ENCODE results near the gene IDH3B.
A peak's percentile ranks its signal among the peaks of the same experiment; 100 is the strongest.

IDH3B gene

DNA sequence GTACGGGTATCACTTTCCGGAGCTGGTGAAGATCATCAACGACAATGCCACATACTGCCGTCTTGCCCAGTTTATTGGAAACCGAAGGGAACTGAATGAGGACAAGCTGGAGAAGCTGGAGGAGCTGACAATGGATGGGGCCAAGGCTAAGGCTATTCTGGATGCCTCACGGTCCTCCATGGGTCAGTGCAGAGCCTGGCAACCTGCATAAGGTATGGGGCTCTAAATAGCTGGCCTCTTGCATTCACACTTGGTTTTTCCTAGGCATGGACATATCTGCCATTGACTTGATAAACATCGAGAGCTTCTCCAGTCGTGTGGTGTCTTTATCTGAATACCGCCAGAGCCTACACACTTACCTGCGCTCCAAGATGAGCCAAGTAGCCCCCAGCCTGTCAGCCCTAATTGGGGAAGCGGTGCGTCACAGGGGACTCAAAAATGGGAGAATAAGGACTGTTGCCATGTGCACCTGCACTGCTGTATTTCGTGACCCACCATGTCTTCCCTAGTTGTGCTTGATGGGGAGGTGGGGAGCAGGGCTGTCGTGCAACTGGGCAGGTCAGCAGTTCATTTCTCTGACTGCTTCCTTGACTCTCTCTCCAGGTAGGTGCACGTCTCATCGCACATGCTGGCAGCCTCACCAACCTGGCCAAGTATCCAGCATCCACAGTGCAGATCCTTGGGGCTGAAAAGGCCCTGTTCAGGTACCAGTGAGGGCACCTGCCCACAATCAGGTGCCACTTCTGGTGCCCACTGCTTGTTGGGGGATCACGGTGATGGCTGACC, 8.5 kb downstream of the IDH3B start:
- H3K4me3 ChIP-seq (ENCODE audit: low read depth, low read length), result peak overlapping the region; percentile 80
- no peak for DNase-seq (ENCODE audit: low read depth)
- TF ChIP-seq, protein P1, sequence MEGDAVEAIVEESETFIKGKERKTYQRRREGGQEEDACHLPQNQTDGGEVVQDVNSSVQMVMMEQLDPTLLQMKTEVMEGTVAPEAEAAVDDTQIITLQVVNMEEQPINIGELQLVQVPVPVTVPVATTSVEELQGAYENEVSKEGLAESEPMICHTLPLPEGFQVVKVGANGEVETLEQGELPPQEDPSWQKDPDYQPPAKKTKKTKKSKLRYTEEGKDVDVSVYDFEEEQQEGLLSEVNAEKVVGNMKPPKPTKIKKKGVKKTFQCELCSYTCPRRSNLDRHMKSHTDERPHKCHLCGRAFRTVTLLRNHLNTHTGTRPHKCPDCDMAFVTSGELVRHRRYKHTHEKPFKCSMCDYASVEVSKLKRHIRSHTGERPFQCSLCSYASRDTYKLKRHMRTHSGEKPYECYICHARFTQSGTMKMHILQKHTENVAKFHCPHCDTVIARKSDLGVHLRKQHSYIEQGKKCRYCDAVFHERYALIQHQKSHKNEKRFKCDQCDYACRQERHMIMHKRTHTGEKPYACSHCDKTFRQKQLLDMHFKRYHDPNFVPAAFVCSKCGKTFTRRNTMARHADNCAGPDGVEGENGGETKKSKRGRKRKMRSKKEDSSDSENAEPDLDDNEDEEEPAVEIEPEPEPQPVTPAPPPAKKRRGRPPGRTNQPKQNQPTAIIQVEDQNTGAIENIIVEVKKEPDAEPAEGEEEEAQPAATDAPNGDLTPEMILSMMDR (IDR thresholded peaks at IDR 0.05; ENCODE audit: low read depth, low read length), result no peak
- TF ChIP-seq POLR2A (IDR thresholded peaks at IDR 0.05; ENCODE audit: extremely low read depth, insufficient read length), result peak; percentile 5
- no peak for TF ChIP-seq MYC (IDR thresholded peaks at IDR 0.05; ENCODE audit: low read depth, low read length)
- TF ChIP-seq, protein P2, sequence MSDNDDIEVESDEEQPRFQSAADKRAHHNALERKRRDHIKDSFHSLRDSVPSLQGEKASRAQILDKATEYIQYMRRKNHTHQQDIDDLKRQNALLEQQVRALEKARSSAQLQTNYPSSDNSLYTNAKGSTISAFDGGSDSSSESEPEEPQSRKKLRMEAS (IDR thresholded peaks at IDR 0.05; ENCODE audit: low read depth, low read length), result no peak

DNA sequence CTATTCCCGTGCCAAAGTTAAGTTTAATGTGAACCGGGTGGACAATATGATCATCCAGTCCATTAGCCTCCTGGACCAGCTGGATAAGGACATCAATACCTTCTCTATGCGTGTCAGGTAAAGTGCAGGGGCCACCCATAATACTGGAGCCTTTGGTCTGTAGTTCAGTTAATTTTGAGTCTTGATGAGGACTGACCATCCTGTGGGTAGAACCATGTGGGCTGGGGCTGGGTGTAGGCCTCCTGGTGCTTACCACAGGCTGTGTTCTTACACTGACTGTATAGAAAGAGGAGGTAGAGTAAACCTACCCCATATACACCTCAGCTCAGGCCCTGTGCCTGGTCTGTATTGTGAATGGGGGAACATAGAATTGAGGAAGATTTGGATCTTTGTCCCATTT, 9.2 kb downstream of the IDH3B start:
- H3K4me3 ChIP-seq (ENCODE audit: low read depth, low read length), result peak overlapping the region; percentile 80
- TF ChIP-seq, protein P1 (IDR thresholded peaks at IDR 0.05; ENCODE audit: low read depth, low read length), result no peak
- TF ChIP-seq POLR2A (IDR thresholded peaks at IDR 0.05; ENCODE audit: extremely low read depth, insufficient read length) (no peak), MYC (IDR thresholded peaks at IDR 0.05; ENCODE audit: low read depth, low read length) (no peak)
- TF ChIP-seq, protein P2 (IDR thresholded peaks at IDR 0.05; ENCODE audit: low read depth, low read length), result no peak
- no peak for DNase-seq (ENCODE audit: low read depth)

DNA sequence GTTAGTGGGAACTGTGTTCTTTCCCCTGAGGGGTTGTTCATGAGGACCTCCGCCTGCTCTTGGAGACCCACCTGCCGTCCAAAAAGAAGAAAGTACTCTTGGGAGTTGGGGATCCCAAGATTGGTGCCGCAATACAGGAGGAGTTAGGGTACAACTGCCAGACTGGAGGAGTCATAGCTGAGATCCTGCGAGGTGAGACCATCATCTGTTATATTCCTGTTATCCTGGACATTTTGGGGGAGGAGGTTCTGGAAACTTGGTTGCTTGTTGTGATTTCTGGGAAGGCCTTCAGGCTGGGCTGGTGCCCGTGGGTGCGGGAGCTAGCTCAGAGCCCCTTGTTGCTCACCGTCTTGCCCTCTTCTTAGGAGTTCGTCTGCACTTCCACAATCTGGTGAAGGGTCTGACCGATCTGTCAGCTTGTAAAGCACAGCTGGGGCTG, 9.6 kb downstream of the IDH3B start:
- DNase-seq (ENCODE audit: low read depth), result peak; percentile 24
- TF ChIP-seq MYC (IDR thresholded peaks at IDR 0.05; ENCODE audit: low read depth, low read length) (no peak), POLR2A (IDR thresholded peaks at IDR 0.05; ENCODE audit: extremely low read depth, insufficient read length) (no peak)
- TF ChIP-seq, protein P2 (IDR thresholded peaks at IDR 0.05; ENCODE audit: low read depth, low read length), result no peak
- TF ChIP-seq, protein P1 (IDR thresholded peaks at IDR 0.05; ENCODE audit: low read depth, low read length), result no peak
- H3K4me3 ChIP-seq (ENCODE audit: low read depth, low read length), result peak overlapping the region; percentile 80

DNA sequence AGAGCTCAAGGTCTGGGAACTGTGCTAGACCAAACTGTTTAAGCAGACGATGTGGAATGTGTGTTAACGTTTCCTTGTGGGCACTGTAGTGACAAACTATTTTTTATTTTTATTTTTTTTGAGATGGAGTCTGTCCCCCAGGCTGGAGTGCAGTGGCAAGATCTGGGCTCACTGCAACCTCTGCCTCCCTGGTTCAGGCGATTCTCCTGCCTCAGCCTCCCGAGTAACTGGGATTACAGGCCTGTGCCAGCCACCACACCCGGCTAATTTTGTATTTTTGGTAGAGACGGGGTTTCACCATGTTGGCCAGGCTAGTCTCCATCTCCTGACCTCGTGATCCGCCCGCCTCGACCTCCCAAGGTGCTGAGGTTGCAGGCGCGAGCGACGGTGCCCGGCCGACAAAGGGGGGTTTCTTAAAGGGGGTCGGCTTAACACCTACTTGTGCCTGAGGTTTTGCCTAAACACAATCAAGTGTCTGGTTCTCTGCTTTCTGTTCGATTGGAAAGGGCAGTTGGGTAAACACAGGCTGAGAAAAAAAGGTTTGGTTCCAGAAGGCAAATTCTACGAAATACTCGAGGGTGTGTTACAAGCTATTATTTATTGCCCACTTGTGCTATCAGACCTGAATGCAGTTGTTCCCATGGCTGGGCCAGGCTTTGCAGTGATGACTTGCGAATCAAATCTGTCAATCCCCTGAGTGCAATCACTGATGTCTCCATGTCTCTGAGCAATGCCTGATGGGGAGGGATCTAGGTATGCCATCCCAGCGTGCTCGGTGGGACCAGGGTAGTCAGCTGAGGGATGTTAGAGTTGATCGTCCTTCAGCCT, 10.2 kb downstream of the IDH3B start:
- peak; percentile 33 for DNase-seq (ENCODE audit: low read depth)
- H3K4me3 ChIP-seq (ENCODE audit: low read depth, low read length), result peak overlapping the region; percentile 80
- TF ChIP-seq, protein P1 (IDR thresholded peaks at IDR 0.05; ENCODE audit: low read depth, low read length), result no peak
- no peak for TF ChIP-seq MYC (IDR thresholded peaks at IDR 0.05; ENCODE audit: low read depth, low read length)
- TF ChIP-seq POLR2A (IDR thresholded peaks at IDR 0.05; ENCODE audit: extremely low read depth, insufficient read length), result no peak

DNA sequence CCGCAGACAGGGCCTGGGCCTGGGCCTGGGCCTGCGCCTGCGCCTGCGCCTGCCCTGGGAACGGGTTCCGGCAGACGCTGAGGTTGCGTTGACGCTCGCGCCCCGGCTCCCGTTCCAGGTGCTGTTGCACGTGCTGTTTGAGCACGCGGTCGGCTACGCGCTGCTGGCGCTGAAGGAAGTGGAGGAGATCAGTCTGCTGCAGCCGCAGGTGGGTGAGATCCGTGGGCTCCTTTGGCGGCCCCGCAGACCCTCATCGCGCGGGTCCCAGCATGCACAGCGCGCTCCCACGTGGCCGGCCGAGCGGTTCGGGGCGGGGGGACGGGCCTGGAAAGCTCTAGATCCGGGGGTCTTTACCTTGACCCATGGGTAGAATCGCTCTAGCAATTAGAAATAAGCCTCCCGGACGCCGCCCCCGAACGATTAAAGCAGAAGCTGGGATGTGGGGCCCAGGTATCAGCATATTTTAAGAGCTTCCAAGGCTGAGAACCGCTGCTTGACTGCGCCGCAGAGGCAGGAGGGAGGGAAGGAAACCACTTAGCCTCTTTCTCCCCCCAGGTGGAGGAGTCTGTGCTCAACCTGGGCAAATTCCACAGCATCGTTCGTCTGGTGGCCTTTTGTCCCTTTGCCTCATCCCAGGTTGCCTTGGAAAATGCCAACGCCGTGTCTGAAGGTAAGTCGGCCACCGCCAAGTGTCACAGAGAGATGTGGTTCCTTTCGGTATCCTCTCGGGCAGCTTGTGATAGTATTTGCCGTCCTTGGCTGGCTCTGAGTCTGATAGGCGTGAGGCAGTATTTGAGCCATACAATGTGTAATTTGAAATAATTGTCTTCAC, 11.1 kb downstream of the IDH3B start:
- peak overlapping the region; percentile 80 for H3K4me3 ChIP-seq (ENCODE audit: low read depth, low read length)
- DNase-seq (ENCODE audit: low read depth), result peak; percentile 32
- TF ChIP-seq POLR2A (IDR thresholded peaks at IDR 0.05; ENCODE audit: extremely low read depth, insufficient read length), result no peak
- peak; percentile 79 for TF ChIP-seq MYC (IDR thresholded peaks at IDR 0.05; ENCODE audit: low read depth, low read length)
- TF ChIP-seq, protein P2 (IDR thresholded peaks at IDR 0.05; ENCODE audit: low read depth, low read length), result peak; percentile 91
- TF ChIP-seq, protein P1 (IDR thresholded peaks at IDR 0.05; ENCODE audit: low read depth, low read length), result no peak
